Caco-2 (cell line): ENCODE measurements around the gene ATG10. TPM values are rescaled to one million over a fixed set of nuclear protein-coding genes. Genes with fewer than 3 reads are reported as not detected.
"Not testable (repeated sequence)": the region's sequence is repeated elsewhere in the genome, so short reads cannot be mapped to it uniquely, and the experiment has no call there.

Experiments
- BruUV-seq: library from RNA; stranded (reverse); fragments of 400-500 nt; replicated peaks from 2 replicates; lab custom pipeline; 2021; lab: Mats Ljungman, UMichigan
- CTCF ChIA-PET: fragments of 300-600 bp; sonication (Branson Sonifier 250); formaldehyde crosslinking; loops from one replicate; lab custom pipeline; 2022; ENCODE audit warnings: antibody characterized with exemption; lab: Charles Lee
- POLR2A ChIA-PET: fragments of 300-600 bp; sonication (Branson Sonifier 250); formaldehyde crosslinking; loops from one replicate; lab custom pipeline; 2022; ENCODE audit warnings: antibody characterized with exemption; lab: Charles Lee
- DNase-seq, 2 experiments: peaks; one replicate each; pipeline versions ENCODE4 v3.0.0 to v3.0.0-alpha.2; 2020 to 2022
- H3K27me3 ChIP-seq: replicated peaks from 2 replicates; pipeline ENCODE4 v1.6.0; 2011; ENCODE audit warnings: low read length; ENCODE audit not compliant: control insufficient read depth, insufficient read depth
- H3K36me3 ChIP-seq: 2 replicates; pipeline ENCODE4 v1.5.1; 2011; ENCODE audit warnings: low read length; ENCODE audit not compliant: control insufficient read depth, insufficient read depth
- H3K4me1 ChIP-seq: fragments of 250-450 bp; sonication (Bioruptor Pico); 2 replicates; pipeline ENCODE4 v1.5.1; 2020; ENCODE audit warnings: mild to moderate bottlenecking
- H3K4me3 ChIP-seq: 2 replicates; pipeline ENCODE4 v1.5.1; 2011; ENCODE audit warnings: low read depth, mild to moderate bottlenecking, control low read depth, low read length
- H3K9me3 ChIP-seq: fragments of 250-450 bp; sonication (Bioruptor Pico); 2 replicates; pipeline ENCODE4 v1.5.1; 2020; ENCODE audit warnings: mild to moderate bottlenecking, moderate library complexity
- H3K27ac Mint-ChIP-seq: one replicate; pipeline ENCODE4 v1.8.0; 2022; ENCODE audit warnings: mixed read lengths; ENCODE audit not compliant: unreplicated experiment
- H3K27me3 Mint-ChIP-seq: one replicate; pipeline ENCODE4 v1.8.0; 2022; ENCODE audit warnings: mixed read lengths; ENCODE audit not compliant: insufficient read depth, unreplicated experiment
- H3K36me3 Mint-ChIP-seq: one replicate; pipeline ENCODE4 v1.8.0; 2022; ENCODE audit warnings: mild to moderate bottlenecking, mixed read lengths; ENCODE audit not compliant: insufficient read depth, unreplicated experiment
- H3K4me1 Mint-ChIP-seq: one replicate; pipeline ENCODE4 v1.8.0; 2022; ENCODE audit warnings: low read depth, mixed read lengths; ENCODE audit not compliant: unreplicated experiment
- H3K4me3 Mint-ChIP-seq: one replicate; pipeline ENCODE4 v1.8.0; 2022; ENCODE audit warnings: mild to moderate bottlenecking, moderate library complexity, mixed read lengths; ENCODE audit not compliant: unreplicated experiment
- H3K9me3 Mint-ChIP-seq: one replicate; pipeline ENCODE4 v1.8.0; 2022; ENCODE audit warnings: mixed read lengths; ENCODE audit not compliant: unreplicated experiment
- intact Hi-C: fragments of 100-400 bp; cut with micrococcal nuclease; formaldehyde crosslinking; loops from one replicate; pipeline ENCODE4 v1.10.0; 2022; ENCODE audit not compliant: unreplicated experiment
- total RNA-seq: library from RNA; stranded (reverse); gene quantifications from 2 replicates; pipeline ENCODE4 v1.2.3, GENCODE V29; 2022
- TF ChIP-seq, protein P1 (sequence below), 2 experiments: fragments of 200-600 bp in 1 of 2; IDR thresholded peaks; 1 replicate in 1 of 2; 2 replicates in 1 of 2; pipeline versions ENCODE4 v1.5.1 to v1.8.0; 2011 to 2022; ENCODE audit warnings: antibody characterized with exemption in 1 of 2, control low read depth in 1 of 2, inconsistent platforms in 1 of 2, low read depth in 1 of 2, low read length in 1 of 2, mild to moderate bottlenecking in 1 of 2, moderate library complexity in 1 of 2; ENCODE audit not compliant: insufficient read depth in 1 of 2, severe bottlenecking in 1 of 2, unreplicated experiment in 1 of 2

Gene ATG10
- total RNA-seq, 1 experiment from 2014 or later, result 5.8 TPM

DNA sequence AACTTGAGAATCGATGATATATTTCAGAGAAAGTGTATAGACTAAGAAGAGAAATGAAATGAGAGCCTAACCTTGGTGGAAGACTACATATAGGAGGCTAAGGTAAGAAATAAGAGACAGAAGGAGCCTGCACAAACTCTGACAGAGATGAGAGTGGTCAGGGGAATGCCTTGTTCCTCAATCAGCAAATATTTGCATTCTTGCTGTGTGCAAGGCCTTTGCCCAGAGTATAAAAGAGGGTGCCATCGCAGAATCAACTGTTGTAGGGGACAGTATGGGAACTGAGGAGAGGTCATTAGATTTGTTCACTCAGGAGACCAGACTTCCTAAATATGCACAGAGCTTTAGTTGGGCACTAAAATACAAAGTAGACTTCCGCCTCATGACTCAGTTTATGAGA, 137.2 kb downstream of the ATG10 start:
- no peak overlapping the region for H3K27ac Mint-ChIP-seq
- no peaks in the 10 kb centered on the region for H3K36me3 Mint-ChIP-seq
- peaks cover 14% of the 10 kb centered on the region for H3K4me1 Mint-ChIP-seq
- Histone ChIP-seq H3K9me3 (no peaks in the 10 kb centered on the region), H3K4me3 (no peak overlapping the region), H3K36me3 (no peaks in the 10 kb centered on the region), H3K4me1 (peaks cover 9% of the 10 kb centered on the region; the same call in 1 of the 2 replicates), H3K27me3 (no peaks in the 10 kb centered on the region)
- ChIA-PET CTCF (no interaction called here), POLR2A (no interaction called here)
- H3K9me3 Mint-ChIP-seq, result no peaks in the 10 kb centered on the region
- intact Hi-C loops, result loop anchor here (2.0 to 10.0 kb wide), 3 partner anchors 58 to 604 kb away; partner anchors contain the start of gene ATG10
- BruUV-seq, result no TSS peak
- peak in 1 of 2 experiments; percentile 9 for DNase-seq
- no peak overlapping the region for H3K4me3 Mint-ChIP-seq
- H3K27me3 Mint-ChIP-seq, result no peaks in the 10 kb centered on the region
- TF ChIP-seq, protein P1, sequence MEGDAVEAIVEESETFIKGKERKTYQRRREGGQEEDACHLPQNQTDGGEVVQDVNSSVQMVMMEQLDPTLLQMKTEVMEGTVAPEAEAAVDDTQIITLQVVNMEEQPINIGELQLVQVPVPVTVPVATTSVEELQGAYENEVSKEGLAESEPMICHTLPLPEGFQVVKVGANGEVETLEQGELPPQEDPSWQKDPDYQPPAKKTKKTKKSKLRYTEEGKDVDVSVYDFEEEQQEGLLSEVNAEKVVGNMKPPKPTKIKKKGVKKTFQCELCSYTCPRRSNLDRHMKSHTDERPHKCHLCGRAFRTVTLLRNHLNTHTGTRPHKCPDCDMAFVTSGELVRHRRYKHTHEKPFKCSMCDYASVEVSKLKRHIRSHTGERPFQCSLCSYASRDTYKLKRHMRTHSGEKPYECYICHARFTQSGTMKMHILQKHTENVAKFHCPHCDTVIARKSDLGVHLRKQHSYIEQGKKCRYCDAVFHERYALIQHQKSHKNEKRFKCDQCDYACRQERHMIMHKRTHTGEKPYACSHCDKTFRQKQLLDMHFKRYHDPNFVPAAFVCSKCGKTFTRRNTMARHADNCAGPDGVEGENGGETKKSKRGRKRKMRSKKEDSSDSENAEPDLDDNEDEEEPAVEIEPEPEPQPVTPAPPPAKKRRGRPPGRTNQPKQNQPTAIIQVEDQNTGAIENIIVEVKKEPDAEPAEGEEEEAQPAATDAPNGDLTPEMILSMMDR (IDR thresholded peaks at IDR 0.05; ENCODE audit: insufficient read depth in 1 of 2, low read depth in 1 of 2, low read length in 1 of 2, severe bottlenecking in 1 of 2, unreplicated experiment in 1 of 2), result no peak

GRCh38 chr5:82109915-82110314, 138.1 kb downstream of the ATG10 start:
- H3K4me3 ChIP-seq, H3K9me3 Mint-ChIP-seq, H3K4me3 Mint-ChIP-seq, H3K27me3 Mint-ChIP-seq, H3K27me3 ChIP-seq, H3K36me3 ChIP-seq, H3K36me3 Mint-ChIP-seq, H3K9me3 ChIP-seq, H3K4me1 ChIP-seq, CTCF ChIA-PET, H3K27ac Mint-ChIP-seq, BruUV-seq, DNase-seq, POLR2A ChIA-PET: not testable (repeated sequence)
- intact Hi-C loops, result loop anchor here (2.0 to 10.0 kb wide), 3 partner anchors 57 to 605 kb away; partner anchors contain the start of gene ATG10
- peaks cover 14% of the 10 kb centered on the region for H3K4me1 Mint-ChIP-seq

DNA sequence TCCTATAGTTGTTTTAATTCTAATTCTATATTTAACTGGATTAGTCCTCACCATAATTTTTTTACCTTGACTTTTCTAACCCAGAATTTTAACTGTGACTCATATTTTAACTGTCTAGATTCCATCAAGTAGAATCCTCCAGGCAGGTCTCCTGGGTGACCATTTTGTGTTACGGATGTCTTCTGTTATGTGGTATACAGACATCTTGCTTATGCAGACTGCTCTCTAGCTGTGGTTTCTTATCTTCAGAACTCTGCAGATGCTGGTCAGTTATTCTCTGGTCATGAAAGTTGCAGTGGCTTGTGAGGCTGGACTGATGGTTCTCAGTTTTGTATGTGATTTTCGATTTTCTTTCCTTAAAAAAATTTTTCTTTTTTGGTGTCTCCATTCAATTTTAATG, 139.4 kb downstream of the ATG10 start:
- POLR2A ChIA-PET, result no interaction called here
- DNase-seq, result no peak
- Mint-ChIP-seq H3K4me3 (no peak overlapping the region), H3K27ac (no peak overlapping the region), H3K36me3 (no peaks in the 10 kb centered on the region), H3K27me3 (no peaks in the 10 kb centered on the region), H3K9me3 (no peaks in the 10 kb centered on the region), H3K4me1 (peaks cover 14% of the 10 kb centered on the region)
- H3K4me1 ChIP-seq, result peaks cover 9% of the 10 kb centered on the region; the same call in 1 of the 2 replicates
- H3K9me3 ChIP-seq, result no peaks in the 10 kb centered on the region
- no peaks in the 10 kb centered on the region for H3K27me3 ChIP-seq
- no TSS peak for BruUV-seq
- CTCF ChIA-PET, result no interaction called here
- H3K36me3 ChIP-seq, result no peaks in the 10 kb centered on the region
- TF ChIP-seq, protein P1 (IDR thresholded peaks at IDR 0.05; ENCODE audit: insufficient read depth in 1 of 2, low read depth in 1 of 2, low read length in 1 of 2, severe bottlenecking in 1 of 2, unreplicated experiment in 1 of 2), result no peak
- no peak overlapping the region for H3K4me3 ChIP-seq
- intact Hi-C loops, result no loop called here

DNA sequence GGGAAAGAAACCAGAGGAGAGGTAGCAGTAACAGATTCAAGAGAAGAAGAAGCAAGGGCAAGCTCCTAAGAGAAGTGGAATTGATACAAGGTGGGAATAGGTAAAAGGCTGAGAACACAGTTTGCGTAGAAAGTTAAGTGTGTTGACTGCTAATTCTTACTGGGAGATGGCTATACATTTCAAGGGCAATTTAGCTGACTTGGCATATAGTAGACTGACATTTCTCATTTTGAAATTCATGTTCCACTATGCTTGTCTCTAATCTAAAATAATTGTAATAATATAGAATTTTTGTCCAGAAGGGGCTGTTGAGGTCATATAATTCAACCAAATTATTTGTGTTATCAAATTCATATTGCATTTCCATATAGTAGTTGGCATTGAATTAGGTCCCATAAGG, 144.0 kb downstream of the ATG10 start:
- Histone ChIP-seq H3K4me1 (no peaks in the 10 kb centered on the region), H3K4me3 (no peak overlapping the region), H3K27me3 (no peaks in the 10 kb centered on the region), H3K36me3 (no peaks in the 10 kb centered on the region), H3K9me3 (no peaks in the 10 kb centered on the region)
- Mint-ChIP-seq H3K4me3 (no peak overlapping the region), H3K4me1 (no peaks in the 10 kb centered on the region), H3K9me3 (no peaks in the 10 kb centered on the region), H3K36me3 (no peaks in the 10 kb centered on the region), H3K27ac (no peak overlapping the region), H3K27me3 (no peaks in the 10 kb centered on the region)
- intact Hi-C loops, result no loop called here
- ChIA-PET POLR2A (no interaction called here), CTCF (no interaction called here)
- no peak for DNase-seq
- no TSS peak for BruUV-seq
- TF ChIP-seq, protein P1 (IDR thresholded peaks at IDR 0.05; ENCODE audit: insufficient read depth in 1 of 2, low read depth in 1 of 2, low read length in 1 of 2, severe bottlenecking in 1 of 2, unreplicated experiment in 1 of 2), result no peak
